ENCODE results near the gene RXFP4. TPM values are rescaled to one million over a fixed set of nuclear protein-coding genes. Genes with fewer than 3 reads are reported as not detected.

The RXFP4 gene
- total RNA-seq, 1 experiment from 2014 or later, result not detected

GRCh38 chr1:155990005-155990739, 48.7 kb downstream of the RXFP4 start:
- Histone ChIP-seq H3K23me2 (ENCODE audit: insufficient read length, low read depth, low read length, poor library complexity, severe bottlenecking) (no peaks in the 10 kb centered on the region), H3K23ac (ENCODE audit: insufficient read length, low read depth, low read length) (no peak overlapping the region), H4K20me1 (ENCODE audit: control insufficient read depth, insufficient read depth, insufficient read length) (no peaks in the 10 kb centered on the region), H3K18ac (ENCODE audit: insufficient read length, low read depth, low read length) (no peak overlapping the region), H3K56ac (ENCODE audit: insufficient read length, low read depth, low read length) (no peak overlapping the region), H4K91ac (ENCODE audit: insufficient read length, low read depth, low read length) (no peak overlapping the region), H3T11ph (ENCODE audit: low read length) (no peak overlapping the region), H3K79me1 (ENCODE audit: insufficient read depth, low read depth, low read length, poor library complexity, severe bottlenecking) (no peaks in the 10 kb centered on the region), H3K27ac (ENCODE audit: insufficient read length, low read depth, low read length) (no peak overlapping the region), H4K5ac (ENCODE audit: insufficient read length, low read depth, low read length) (no peak overlapping the region), H4K8ac (replicated peaks; ENCODE audit: insufficient read length, low read depth, low read length) (no peak overlapping the region), H2BK12ac (ENCODE audit: insufficient read length, low read depth, low read length) (no peak overlapping the region), H3K4me2 (ENCODE audit: insufficient read depth, insufficient read length, low read length) (no peak overlapping the region), H3K4me1 (ENCODE audit: insufficient read depth, low read length) (no peaks in the 10 kb centered on the region), H3K27me3 (ENCODE audit: insufficient read depth, low read length) (no peaks in the 10 kb centered on the region), H3K79me2 (ENCODE audit: insufficient read depth, low read length) (no peaks in the 10 kb centered on the region), H2BK20ac (ENCODE audit: low read depth, low read length, poor library complexity, severe bottlenecking) (no peak overlapping the region), H2BK5ac (ENCODE audit: insufficient read length, low read length) (no peak overlapping the region), H2BK120ac (ENCODE audit: low read depth, low read length, poor library complexity, severe bottlenecking) (no peak overlapping the region), H2AFZ (ENCODE audit: low read length) (no peak overlapping the region), H3K9me3 (ENCODE audit: control insufficient read depth, low read depth, low read length) (no peaks in the 10 kb centered on the region), H3K9ac (ENCODE audit: extremely low read depth, insufficient read length, low read length) (no peak overlapping the region), H2BK15ac (ENCODE audit: low read depth, low read length) (no peak overlapping the region), H3K4ac (ENCODE audit: low read depth, low read length) (no peak overlapping the region), H3K14ac (ENCODE audit: insufficient read depth, low read length) (no peak overlapping the region), H2AK5ac (ENCODE audit: insufficient read length, low read length) (no peak overlapping the region)
- no peak for TF ChIP-seq CTCF (conservative IDR thresholded peaks at IDR 0.05)
- no CpG with 5 or more reads among the region's 6 CpGs for WGBS (ENCODE audit: extremely low coverage, insufficient read length, low lambda C conversion rate)
- H3K27me3 Mint-ChIP-seq (ENCODE audit: low read depth), result peaks cover 4% of the 10 kb centered on the region
- no peaks in the 10 kb centered on the region for H3K36me3 Mint-ChIP-seq (ENCODE audit: insufficient read depth in 1 of 3, low read depth in 3 of 3)
- H3K4me1 Mint-ChIP-seq, result peaks cover 23 to 29% of the 10 kb centered on the region in 2 experiments
- no peak overlapping the region for H3K27ac Mint-ChIP-seq
- no peak for DNase-seq
- no peak overlapping the region for H3K4me3 Mint-ChIP-seq
- no peaks in the 10 kb centered on the region for H3K9me3 Mint-ChIP-seq

Small RNA genes lying within 50 kb of the gene (microRNA-seq; reads per million reads assigned to microRNA genes)
- not detected for gene MIR6738 (ENCODE audit: borderline microRNAs expressed)

Other genes with a start within 250 kb of the RXFP4 start
- 50.2 and 53.4 TPM in 2 replicates for gene GON4L, start 84.4 kb upstream of the RXFP4 start, total RNA-seq (2021)
- gene SYT11, start 82.1 kb upstream of the RXFP4 start, total RNA-seq (2021), result 0.28 and 0.39 TPM in 2 replicates
- 26.4 and 27.4 TPM in 2 replicates for gene RIT1, start 30.3 kb upstream of the RXFP4 start, total RNA-seq (2021)
- gene KHDC4, start 7.2 kb upstream of the RXFP4 start, total RNA-seq (2021), result 57.6 and 57.7 TPM in 2 replicates
- 103 and 111 TPM in 2 replicates for gene ARHGEF2, start 36.9 kb downstream of the RXFP4 start, total RNA-seq (2021)
- gene SSR2, start 79.3 kb downstream of the RXFP4 start, total RNA-seq (2021), result 170 and 172 TPM in 2 replicates
- 45.6 and 49.4 TPM in 2 replicates for gene UBQLN4, start 112.2 kb downstream of the RXFP4 start, total RNA-seq (2021)
- 50.6 and 55.0 TPM in 2 replicates for gene LAMTOR2, start 113.1 kb downstream of the RXFP4 start, total RNA-seq (2021)
- gene RAB25, start 119.5 kb downstream of the RXFP4 start, total RNA-seq (2021), result 42.8 and 43.1 TPM in 2 replicates
- 64.6 and 68.0 TPM in 2 replicates for gene MEX3A, start 140.8 kb downstream of the RXFP4 start, total RNA-seq (2021)
- 51.0 and 52.7 TPM in 2 replicates for gene LMNA, start 173.1 kb downstream of the RXFP4 start, total RNA-seq (2021)
- 11.1 and 11.8 TPM in 2 replicates for gene SEMA4A, start 211.9 kb downstream of the RXFP4 start, total RNA-seq (2021)